DMS79 treated with DMSO at 0.1 percent for 48 hours (cell line): ENCODE measurements around the gene RBPJ.

Experiments
- DNase-seq: peaks from one replicate; lab custom pipeline; 2025; lab: John Stamatoyannopoulos, UW

RBPJ gene

GRCh38 chr4:26459756-26460530, 139.1 kb downstream of the RBPJ start:
- no peak for DNase-seq

GRCh38 chr4:26462874-26463273, 142.1 kb downstream of the RBPJ start:
- DNase-seq = no peak

GRCh38 chr4:26463386-26463785, 142.6 kb downstream of the RBPJ start:
- DNase-seq = no peak

DNA sequence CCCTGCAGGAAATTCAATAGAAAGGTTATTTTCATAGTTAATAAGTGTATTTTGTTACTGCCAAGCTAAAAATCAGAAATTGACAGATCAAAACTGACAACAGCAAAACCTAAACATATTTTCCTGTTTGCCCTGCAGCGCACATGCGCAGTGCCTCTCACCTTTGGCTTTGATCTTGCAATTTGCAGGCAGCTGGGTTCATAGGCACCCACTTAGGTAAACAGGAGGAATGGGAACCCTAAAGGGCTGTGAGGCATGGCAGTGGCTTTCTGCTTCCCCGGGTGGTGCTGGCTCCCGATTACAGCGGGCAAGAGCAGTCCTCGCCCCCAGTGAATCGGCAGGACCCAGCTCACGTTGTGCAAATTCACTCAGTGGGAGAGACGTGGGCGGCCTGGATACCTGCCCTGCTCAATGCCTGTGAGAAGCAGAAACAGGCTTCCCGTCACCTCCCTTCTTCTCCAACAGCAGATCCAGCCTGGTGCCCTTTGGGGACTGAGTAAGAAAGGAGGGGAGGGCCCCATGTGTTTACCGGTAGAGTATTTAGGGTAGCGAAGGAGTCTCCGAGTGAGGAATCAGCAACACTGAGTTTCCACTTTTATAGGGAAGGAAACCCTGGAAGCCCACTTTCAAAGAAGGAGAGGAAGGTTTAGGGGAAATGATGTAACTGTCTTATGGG, 143.7 kb downstream of the RBPJ start:
- DNase-seq = no peak

DNA sequence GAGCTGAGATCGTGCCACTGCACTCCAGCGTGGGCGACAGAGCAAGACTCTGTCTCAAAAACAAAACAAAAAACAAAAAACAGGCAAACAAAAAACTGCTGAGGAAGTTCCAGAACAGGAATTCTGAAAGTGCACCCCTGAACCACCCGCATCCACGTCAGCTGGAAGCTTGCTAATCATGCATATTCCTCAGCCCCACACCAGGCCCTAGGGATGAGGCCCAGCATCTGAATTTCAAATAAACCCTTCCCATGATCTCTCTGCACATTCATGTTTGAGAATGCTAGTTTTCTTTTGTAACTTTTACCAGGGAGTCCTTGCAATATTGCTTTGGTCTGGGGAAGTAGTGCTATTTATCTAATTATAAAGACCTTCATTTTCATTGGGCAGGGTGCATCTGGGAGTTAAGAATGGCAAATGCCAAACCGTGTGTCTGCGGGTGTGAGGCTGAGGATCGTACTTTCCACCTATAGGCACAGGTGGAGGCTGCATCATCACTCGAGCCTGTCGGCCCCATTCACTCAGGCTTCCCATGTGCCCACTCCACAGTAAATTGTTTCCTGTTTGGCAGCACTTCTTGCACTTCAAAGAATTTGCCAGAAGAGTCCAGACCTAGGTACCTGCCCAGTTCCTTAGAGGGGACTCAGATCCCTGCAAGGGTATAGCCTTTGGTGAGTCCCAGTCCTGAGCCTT, 145.9 kb downstream of the RBPJ start:
- DNase-seq = no peak

- DNase-seq = no peak
Observed at GRCh38 chr4:26467724-26468123, 146.9 kb downstream of the RBPJ start.

DNA sequence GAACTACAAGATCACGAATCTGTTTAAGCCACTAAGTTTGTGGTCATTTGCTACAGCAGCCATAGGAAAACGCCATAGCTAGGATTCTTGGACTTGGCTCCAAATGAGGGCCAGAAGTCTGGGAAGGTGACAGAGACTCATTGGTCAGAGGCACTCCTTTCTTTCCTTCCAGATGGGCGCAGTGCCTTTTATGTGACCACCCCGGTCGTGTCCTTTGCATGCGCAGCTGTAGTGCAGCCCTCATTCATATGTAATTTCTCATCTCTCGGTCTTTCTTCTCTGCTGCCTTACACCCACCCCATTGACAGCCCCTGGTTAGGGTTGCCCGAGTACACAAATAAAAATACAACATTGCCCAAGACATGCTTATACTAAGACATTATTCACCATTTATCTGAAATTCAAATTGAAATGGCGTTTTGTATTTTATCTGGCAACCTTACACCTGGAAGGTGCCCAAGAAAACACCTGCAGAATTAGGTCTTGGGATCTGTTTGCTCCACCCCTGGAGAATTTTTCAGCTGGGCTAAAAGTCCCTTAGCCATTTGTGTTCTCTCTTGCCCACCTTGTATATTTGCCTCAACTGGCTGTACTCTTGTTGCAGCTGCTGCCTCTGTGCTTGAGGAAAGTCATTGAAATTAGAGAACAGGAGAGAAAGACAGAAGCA, 147.6 kb downstream of the RBPJ start:
- no peak for DNase-seq

- no peak for DNase-seq
Observed at GRCh38 chr4:26468977-26469376, 148.2 kb downstream of the RBPJ start.

GRCh38 chr4:26471890-26472289, 151.1 kb downstream of the RBPJ start:
- DNase-seq = no peak

DNA sequence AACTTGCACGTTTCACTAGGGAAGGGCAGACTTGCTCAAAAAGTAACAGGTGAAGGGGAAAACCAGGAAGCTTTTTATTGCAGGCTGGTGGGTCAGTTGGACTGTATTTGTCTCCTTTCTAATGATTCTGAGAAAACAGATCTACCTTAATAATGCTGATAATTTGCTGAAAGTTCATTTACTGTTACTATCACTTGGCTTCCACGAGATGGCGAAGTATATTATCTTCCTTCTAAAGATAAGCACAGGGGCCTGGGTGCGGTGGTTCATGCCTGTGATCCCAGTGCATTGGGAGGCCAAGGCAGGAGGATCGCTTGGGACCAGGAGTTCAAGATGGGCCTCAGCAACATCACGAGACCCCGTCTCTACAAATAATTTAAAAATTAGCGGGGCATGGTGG, 153.1 kb downstream of the RBPJ start:
- no peak for DNase-seq

DNA sequence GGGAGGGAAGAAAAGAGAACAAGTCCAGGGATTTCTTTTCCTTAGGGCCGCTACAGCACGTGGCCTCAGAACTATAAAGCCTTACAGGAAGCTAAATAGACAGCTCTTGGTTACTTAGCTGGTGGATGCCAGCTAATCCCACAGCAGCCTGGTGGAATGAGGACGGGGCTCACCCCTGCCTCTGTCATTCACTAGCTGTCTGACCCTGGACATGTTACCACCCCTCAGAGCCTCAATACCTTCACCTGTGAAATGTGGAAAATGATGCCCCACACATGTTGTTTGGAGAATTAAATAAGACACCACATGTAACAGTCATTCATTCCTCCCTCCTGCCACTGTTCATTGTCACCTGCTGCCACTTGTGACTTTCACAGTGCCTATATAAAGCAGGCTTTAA, 153.7 kb downstream of the RBPJ start:
- no peak for DNase-seq

DNA sequence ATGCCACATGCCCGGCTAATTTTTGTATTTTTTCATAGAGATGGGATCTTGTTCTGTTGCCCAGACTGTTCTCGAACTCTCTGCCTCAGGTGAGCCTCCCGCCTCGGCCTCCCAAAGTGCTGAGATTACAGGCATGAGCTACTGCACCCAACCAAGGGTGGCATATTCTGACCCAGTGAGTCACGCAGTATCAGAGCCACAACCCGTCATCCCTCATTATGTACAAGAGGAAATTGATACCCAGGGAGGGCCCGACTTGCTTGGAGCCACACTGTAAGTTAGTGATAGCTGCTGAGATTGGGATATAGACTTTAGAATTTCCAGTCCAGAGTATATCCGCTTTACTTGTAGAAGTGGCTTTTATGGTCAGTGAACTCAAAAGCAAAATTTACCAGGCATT, 154.9 kb downstream of the RBPJ start:
- DNase-seq = no peak

DNA sequence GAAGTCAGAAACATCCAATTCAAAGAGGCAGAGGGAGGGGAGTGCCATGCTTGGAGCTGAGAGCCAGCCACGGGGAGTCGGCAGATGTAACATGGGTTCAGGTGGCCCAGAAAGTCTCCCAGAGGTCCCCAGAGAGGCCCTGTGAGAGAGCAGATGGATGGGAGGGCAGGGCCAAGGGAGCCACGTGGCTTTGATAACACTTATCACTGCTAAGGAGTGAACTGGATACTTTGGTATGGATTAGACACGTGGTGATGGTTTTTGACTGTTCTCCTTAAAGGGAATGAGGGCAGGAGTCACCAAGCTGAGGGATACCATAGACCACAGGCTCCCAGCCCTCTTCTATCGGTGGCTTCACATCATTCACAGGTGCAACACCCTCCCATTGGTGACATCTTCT, 155.7 kb downstream of the RBPJ start:
- no peak for DNase-seq

DNA sequence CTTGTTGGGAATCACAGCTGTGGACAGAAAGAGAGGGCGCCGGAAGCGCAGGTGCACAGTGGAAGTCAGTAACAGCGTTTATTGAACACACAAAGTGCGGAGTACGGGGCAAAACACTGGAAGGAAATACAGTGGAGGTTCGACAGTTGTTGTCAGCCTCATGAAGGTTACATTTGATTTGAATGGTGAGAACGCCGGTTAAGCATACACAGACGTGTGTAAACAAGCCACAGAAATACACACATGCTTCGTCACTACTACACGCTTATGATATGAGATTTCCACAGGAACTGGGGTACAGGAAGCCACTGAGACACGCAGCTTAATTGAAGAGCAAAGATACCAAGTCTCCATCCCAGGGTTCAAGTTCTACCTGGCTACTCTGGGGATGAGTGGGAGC, 157.5 kb downstream of the RBPJ start:
- DNase-seq = no peak

DNA sequence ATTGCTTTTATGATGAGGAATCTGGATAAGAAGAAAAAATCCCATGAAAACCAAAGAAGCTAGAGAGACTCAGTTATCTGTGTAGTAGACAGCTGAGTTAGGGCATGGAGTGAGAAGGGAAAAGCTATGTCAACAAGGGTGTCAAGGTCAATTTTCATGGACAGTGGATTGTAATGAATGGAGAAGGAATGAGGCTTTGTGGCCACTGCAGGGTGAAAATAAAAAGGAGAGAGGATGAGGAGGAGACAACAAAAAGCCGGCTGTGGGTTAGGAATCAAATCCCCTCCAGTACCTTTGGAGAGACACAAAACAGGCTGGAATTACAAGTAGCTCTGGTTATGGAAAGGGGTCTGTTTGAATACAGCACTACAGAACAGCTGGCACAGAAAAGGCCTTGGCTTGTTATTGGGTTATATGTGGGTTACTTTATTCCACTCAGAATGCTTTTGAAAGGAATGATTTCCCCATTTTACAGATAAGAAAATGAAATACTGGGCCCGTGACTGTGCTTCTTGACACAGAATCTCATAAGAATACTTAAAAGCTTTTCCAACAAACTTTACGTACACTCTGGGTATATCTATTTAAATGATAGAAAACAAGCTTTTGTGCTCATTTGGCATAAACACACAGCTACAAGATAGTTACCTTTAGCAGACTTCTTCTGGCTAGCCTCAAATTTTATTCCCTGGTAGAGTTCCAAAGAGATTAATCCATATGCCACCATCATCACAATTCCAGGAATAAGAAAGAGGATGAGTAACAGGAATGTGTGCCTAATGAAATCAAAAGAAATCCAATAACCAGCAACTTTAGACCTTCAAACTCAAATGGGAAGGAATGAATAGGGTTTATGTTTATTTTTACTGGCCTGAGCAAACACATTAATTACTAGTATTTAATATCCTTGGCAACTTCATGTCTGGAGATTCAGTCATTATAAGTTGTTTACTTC, 162.0 kb downstream of the RBPJ start:
- no peak for DNase-seq

- DNase-seq = no peak
Observed at GRCh38 chr4:26484032-26484515, 163.3 kb downstream of the RBPJ start.

- DNase-seq = no peak
Observed at GRCh38 chr4:26484516-26484915, 163.7 kb downstream of the RBPJ start.
